GM06990 (cell line): ENCODE data around the gene NINL.

Experiments
- DNase-seq: peaks from one replicate; pipeline ENCODE4 v3.0.0-alpha.2; 2011; ENCODE audit not compliant: insufficient read length; ENCODE audit errors: extremely low read depth
- H3K27me3 ChIP-seq: replicated peaks from 2 replicates; pipeline ENCODE4 v1.6.0; 2011; ENCODE audit warnings: low read length; ENCODE audit not compliant: control insufficient read depth, insufficient read depth
- H3K36me3 ChIP-seq: 2 replicates; pipeline ENCODE4 v1.5.1; 2011; ENCODE audit warnings: low read length; ENCODE audit not compliant: control insufficient read depth, insufficient read depth
- H3K4me3 ChIP-seq: replicated peaks from 2 replicates; pipeline ENCODE4 v1.5.1; 2011; ENCODE audit warnings: low read depth, mild to moderate bottlenecking, control low read depth, low read length
- CTCF ChIP-seq: IDR thresholded peaks from 2 replicates; pipeline ENCODE4 v1.5.1; 2011; ENCODE audit warnings: low read length, control low read depth, mild to moderate bottlenecking, inconsistent platforms; ENCODE audit not compliant: insufficient read depth, poor library complexity, severe bottlenecking

The NINL gene

GRCh38 chr20:25537890-25538289 lies 47.4 kb downstream of the NINL start:
- Histone ChIP-seq H3K36me3 (no peaks in the 10 kb centered on the region), H3K27me3 (no peaks in the 10 kb centered on the region), H3K4me3 (no peak overlapping the region)
- DNase-seq, result no peak
- no peak for TF ChIP-seq CTCF

- no peak for DNase-seq
Measured at GRCh38 chr20:25535762-25536161, 49.6 kb downstream of the NINL start.

GRCh38 chr20:25534845-25535244 lies 50.5 kb downstream of the NINL start:
- H3K27me3 ChIP-seq, result no peaks in the 10 kb centered on the region
- no peak for TF ChIP-seq CTCF
- no peak for DNase-seq
- H3K4me3 ChIP-seq, result no peak overlapping the region
- no peaks in the 10 kb centered on the region for H3K36me3 ChIP-seq

More at GRCh38 chr20:25535762-25536161, 49.6 kb downstream of the NINL start:
- Histone ChIP-seq H3K36me3 (no peaks in the 10 kb centered on the region), H3K27me3 (no peaks in the 10 kb centered on the region), H3K4me3 (no peak overlapping the region)
- no peak for TF ChIP-seq CTCF

GRCh38 chr20:25533920-25534700 lies 51.2 kb downstream of the NINL start:
- Histone ChIP-seq H3K4me3 (no peak overlapping the region), H3K27me3 (no peaks in the 10 kb centered on the region), H3K36me3 (no peaks in the 10 kb centered on the region)
- TF ChIP-seq CTCF, result no peak
- DNase-seq, result no peak

- H3K4me3 ChIP-seq, result no peak overlapping the region
- no peak for DNase-seq
- no peak for TF ChIP-seq CTCF
- H3K27me3 ChIP-seq, result no peaks in the 10 kb centered on the region
- H3K36me3 ChIP-seq, result no peaks in the 10 kb centered on the region
Measured at GRCh38 chr20:25532971-25533391, 52.4 kb downstream of the NINL start.
